Inflammatory macrophage (primary cell): Measurements from ENCODE around the gene PDGFA.

Experiments used
- DNase-seq, 2 donors: peaks; one replicate each; pipeline ENCODE4 v3.0.0-alpha.2; 2020 to 2022

Gene PDGFA

GRCh38 chr7:503575-504111 lies 16.0 kb downstream of the PDGFA start:
- no peak for DNase-seq

GRCh38 chr7:502296-502695 lies 17.4 kb downstream of the PDGFA start:
- DNase-seq = no peak

GRCh38 chr7:501526-501925 lies 18.1 kb downstream of the PDGFA start:
- no peak for DNase-seq

- DNase-seq = no peak
These were observed 18.9 kb downstream of the PDGFA start for GRCh38 chr7:500521-501420.

GRCh38 chr7:499853-500485 lies 19.7 kb downstream of the PDGFA start:
- no peak for DNase-seq

- DNase-seq = no peak
These were observed 20.7 kb downstream of the PDGFA start for GRCh38 chr7:498678-499641.

- no peak for DNase-seq
These were observed 21.5 kb downstream of the PDGFA start for GRCh38 chr7:497946-498655.

GRCh38 chr7:497346-497745 lies 22.3 kb downstream of the PDGFA start:
- no peak for DNase-seq

GRCh38 chr7:496528-497295 lies 22.9 kb downstream of the PDGFA start:
- DNase-seq = no peak

- DNase-seq = no peak
These were observed 23.8 kb downstream of the PDGFA start for GRCh38 chr7:495761-496321.

- DNase-seq = no peak
These were observed 24.3 kb downstream of the PDGFA start for GRCh38 chr7:495326-495725.

GRCh38 chr7:494906-495305 lies 24.7 kb downstream of the PDGFA start:
- DNase-seq = no peak

GRCh38 chr7:494259-494687 lies 25.4 kb downstream of the PDGFA start:
- no peak for DNase-seq

- no peak for DNase-seq
These were observed 25.9 kb downstream of the PDGFA start for GRCh38 chr7:493661-494251.

GRCh38 chr7:492714-493065 lies 27.0 kb downstream of the PDGFA start:
- DNase-seq = no peak

- DNase-seq = no peak
These were observed 27.5 kb downstream of the PDGFA start for GRCh38 chr7:491958-492713.

- no peak for DNase-seq
These were observed 28.2 kb downstream of the PDGFA start for GRCh38 chr7:491292-491957.

- no peak for DNase-seq
These were observed 29.0 kb downstream of the PDGFA start for GRCh38 chr7:490461-491291.
